Measurements from ENCODE around the gene ZER1.
A peak's percentile ranks its signal among the peaks of the same experiment; 100 is the strongest.

ZER1 gene

DNA sequence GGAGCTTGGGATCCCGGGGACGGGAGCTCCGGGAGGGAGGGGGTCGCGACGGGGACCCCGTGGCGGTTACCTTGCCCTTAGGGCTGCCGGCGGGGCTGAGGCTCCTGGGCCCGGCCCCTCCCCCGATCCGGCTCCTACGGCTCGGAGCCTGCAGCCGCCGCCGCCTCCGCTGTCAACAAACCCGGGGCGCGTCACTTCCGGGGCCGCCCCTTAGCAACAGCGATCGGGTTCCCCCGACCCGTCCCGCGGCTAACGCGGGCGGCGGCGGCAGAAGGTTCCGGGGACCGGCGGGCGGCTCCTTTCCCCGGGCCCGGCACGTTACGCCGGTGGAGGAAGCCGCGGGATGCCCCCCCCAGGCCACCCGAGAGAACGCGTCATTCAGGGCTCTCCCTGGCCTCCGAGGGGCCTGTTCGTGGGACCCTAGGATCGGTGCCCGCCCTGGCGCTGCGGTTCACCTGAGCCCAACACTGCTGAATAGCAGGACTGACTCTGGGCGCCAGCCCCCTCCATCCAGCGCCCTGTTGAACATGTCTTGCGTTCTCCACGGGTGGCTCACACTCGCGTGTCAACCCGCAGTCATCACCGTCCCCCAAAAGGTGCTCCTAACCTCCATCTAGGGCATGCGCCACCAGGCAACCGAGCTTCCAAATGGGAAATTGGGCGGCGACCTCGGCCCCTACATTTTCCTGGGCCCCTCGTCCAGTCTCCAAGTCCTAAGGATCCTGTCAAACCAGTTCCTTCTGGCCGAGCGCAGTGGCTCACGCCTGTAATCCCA, at the start of gene ZER1:
ZER1 (minus strand) TSS at position 183 of the 775 bp plus-strand sequence. CDS start 16,362 bp downstream, outside the sequence.
- H3K27me3 ChIP-seq, result no peaks in the 10 kb centered on the region
- peaks cover 26% of the 10 kb centered on the region for H3K4me1 ChIP-seq
- H3K9me3 ChIP-seq, result peaks cover 17% of the 10 kb centered on the region
- H3K4me2 ChIP-seq, result peak within 1 kb of the TSS; percentile 97
- H3K27ac ChIP-seq, result peak within 1 kb of the TSS; percentile 77
- TF ChIP-seq Cebpa-rat (IDR thresholded peaks at IDR 0.05), result no peak
- peak within 1 kb of the TSS; percentile 86 for H3K4me3 ChIP-seq
- H4K20me1 ChIP-seq, result peaks cover 18% of the 10 kb centered on the region; the same call in 1 of the 2 replicates
- peaks cover 8% of the 10 kb centered on the region; the same call in 1 of the 2 replicates for H3K36me3 ChIP-seq
- peak within 1 kb of the TSS; percentile 77 for H3K9ac ChIP-seq

DNA sequence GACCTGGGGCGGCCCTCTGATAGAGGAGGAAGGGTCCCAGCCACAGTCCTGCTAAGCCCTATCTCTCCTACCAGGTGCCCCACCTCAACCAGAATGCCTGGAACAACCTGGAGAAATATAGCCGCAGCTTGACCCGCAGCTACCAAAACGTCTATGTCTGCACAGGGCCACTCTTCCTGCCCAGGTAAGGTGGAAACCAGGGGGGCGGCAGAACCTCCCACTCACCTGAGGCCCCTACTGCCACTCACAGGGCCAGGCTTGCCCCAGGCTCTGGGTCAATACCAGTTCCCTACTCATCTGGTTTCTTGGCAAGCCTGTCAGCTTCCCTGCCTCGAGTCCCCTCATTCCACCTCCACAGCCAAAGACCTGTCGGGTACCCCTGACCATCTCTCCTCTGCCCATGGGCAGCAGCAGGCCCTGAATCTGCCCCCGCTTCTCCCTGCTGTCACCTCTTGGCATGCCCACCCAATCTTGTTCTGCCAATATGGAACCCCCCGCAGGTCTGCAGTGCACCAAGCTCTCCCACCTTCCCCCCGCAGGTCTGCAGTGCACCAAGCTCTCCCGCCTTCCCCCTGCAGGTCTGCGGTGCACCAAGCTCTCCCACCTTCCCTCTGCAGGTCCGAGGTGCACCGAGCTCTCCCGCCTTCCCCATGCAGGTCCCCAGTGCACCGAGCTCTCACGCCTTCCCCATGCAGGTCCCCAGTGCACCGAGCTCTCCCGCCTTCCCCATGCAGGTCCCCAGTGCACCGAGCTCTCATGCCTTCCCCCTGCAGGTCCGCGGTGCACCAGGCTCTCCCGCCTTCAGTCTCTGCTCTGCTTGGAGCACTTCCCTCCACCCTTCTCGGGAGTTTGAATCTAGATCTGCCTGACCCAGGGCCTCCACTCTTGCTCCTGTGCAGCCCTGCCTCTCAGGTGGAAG, 49.2 kb upstream of the ZER1 start:
- H3K4me1 ChIP-seq, result peaks cover 31% of the 10 kb centered on the region
- peaks cover 45% of the 10 kb centered on the region for H4K20me1 ChIP-seq
- H3K27me3 ChIP-seq, result no peaks in the 10 kb centered on the region
- H3K4me3 ChIP-seq, result no peak overlapping the region
- H3K9ac ChIP-seq, result no peak overlapping the region
- no peak overlapping the region for H3K27ac ChIP-seq
- H3K36me3 ChIP-seq, result peaks cover 55% of the 10 kb centered on the region
- H3K9me3 ChIP-seq, result no peaks in the 10 kb centered on the region
- no peak overlapping the region for H3K4me2 ChIP-seq
- no peak for TF ChIP-seq Cebpa-rat (IDR thresholded peaks at IDR 0.05)

DNA sequence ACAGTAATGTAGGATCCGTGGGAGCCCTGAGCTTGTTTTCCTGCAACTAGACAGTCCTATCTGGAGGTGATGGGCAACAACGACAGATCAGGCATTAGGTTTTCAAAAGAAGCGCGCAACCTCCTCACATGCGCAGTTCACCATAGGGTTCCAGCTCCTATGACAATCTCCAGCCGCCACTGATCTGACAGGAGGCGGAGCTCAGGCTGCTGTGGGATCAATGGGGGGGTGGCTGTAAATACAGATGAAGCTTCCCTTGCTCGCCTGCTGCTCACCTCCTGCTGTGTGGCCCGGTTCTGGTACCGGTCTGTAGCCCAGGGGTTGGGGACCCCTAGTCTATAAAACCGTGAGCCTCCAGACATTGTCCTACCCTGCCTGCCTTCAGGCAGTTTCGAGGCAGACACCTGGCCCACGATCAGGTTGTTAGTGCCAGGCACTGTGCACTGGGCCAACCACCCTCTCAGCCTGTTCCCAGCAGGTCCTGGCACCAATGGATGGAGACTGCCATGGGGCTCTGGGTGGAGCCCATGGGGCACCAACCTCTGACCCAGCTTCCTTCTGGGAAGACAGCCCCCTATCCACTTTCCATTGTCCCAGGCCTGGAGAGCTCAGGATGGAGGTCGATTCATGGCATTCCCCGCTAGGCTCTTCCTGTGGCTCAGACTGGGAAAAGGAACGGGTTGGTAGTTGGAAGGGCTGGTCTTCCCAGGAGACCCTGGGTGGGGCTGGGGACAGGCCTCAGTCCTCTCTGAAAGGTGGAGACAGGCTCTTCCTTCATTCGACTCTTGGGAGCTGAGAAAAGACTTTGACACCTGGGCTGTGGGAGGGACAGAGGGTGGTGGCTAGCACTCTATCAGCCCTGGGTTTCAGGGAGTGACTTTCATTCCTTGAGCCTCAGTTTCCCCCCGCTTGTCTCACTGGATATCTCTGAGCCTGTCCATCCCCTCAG, 48.3 kb upstream of the ZER1 start:
- H3K4me2 ChIP-seq, result peak overlapping the region; percentile 98
- H4K20me1 ChIP-seq, result peaks cover 45% of the 10 kb centered on the region
- H3K9me3 ChIP-seq, result no peaks in the 10 kb centered on the region
- no peak for TF ChIP-seq Cebpa-rat (IDR thresholded peaks at IDR 0.05)
- H3K27ac ChIP-seq, result no peak overlapping the region
- peaks cover 31% of the 10 kb centered on the region for H3K4me1 ChIP-seq
- H3K4me3 ChIP-seq, result peak overlapping the region; percentile 77; the same call in 1 of the 2 replicates
- H3K36me3 ChIP-seq, result peaks cover 46% of the 10 kb centered on the region
- no peaks in the 10 kb centered on the region for H3K27me3 ChIP-seq
- peak overlapping the region; percentile 83; the same call in 1 of the 2 replicates for H3K9ac ChIP-seq

DNA sequence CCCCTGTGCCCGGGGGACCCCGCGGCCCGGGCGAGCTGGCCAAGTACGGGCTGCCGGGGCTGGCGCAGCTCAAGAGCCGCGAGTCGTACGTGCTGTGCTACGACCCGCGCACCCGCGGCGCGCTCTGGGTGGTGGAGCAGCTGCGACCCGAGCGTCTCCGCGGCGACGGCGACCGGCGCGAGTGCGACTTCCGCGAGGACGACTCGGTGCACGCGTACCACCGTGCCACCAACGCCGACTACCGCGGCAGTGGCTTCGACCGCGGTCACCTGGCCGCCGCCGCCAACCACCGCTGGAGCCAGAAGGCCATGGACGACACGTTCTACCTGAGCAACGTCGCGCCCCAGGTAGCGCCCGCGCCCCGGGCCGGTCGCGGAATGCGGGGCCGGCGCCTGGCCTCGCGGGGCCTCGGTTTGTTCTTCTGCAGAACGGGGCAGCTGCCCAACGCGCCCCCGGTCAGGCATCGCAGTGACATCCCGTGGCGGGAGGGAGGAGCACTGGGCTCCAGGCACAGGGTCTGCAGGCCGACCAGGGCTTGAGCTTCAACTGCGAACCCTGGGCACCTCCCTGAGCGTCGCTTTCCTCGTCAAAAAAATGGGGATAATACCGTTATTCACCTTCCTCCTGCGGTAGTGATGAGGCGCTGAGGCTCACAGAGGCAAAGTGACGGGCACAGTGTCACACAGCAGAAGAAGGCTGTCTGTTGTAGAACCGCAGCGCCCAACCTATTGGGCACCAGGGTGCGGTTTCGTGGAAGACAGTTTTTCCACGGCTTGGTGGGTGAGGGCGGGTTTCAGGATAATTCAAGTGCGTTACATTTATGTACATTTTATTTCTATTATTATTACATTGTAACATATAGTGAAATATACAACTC, 47.4 kb upstream of the ZER1 start:
- H3K9me3 ChIP-seq, result no peaks in the 10 kb centered on the region
- H3K27ac ChIP-seq, result peak overlapping the region; percentile 83
- peak overlapping the region; percentile 98 for H3K4me2 ChIP-seq
- peaks cover 31% of the 10 kb centered on the region for H3K4me1 ChIP-seq
- peak overlapping the region; percentile 77 for H3K4me3 ChIP-seq
- H3K36me3 ChIP-seq, result peaks cover 37% of the 10 kb centered on the region
- H3K9ac ChIP-seq, result peak overlapping the region; percentile 83
- H4K20me1 ChIP-seq, result peaks cover 45% of the 10 kb centered on the region
- TF ChIP-seq Cebpa-rat (IDR thresholded peaks at IDR 0.05), result no peak
- H3K27me3 ChIP-seq, result no peaks in the 10 kb centered on the region

DNA sequence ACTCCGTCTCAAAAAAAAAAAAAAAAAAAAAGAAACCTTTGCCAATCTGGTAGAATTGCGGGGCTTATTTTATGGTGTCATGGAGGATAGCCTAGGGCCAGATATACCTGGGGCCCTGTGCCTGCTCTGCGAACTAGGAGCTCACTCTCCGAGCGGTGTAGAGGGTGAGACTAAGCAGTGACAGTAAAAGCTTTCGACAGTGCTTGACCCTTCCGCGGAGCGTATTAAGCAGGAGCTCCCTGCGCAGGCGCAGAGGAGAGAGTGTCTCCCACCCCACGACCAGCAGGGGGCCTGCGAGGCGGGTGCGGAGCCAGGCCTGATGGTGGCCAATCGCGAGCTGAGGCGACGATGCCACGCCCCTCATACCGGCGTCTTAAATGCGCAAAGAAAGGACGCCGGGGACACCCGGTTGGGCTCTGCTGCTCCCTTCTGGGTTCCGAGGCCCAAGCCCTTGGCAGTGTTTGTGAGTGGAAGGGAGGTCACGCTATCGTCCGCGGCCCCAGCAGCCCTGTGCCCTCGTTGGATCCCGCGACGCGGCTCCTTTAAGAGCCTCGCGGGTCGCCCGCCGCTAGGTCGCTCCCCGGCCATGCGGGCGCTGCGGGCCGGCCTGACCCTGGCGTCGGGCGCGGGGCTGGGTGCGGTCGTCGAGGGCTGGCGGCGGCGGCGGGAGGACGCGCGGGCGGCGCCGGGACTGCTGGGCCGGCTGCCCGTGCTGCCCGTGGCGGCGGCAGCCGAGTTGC, 46.5 kb upstream of the ZER1 start, which contains the start of gene ENDOG:
ENDOG (plus strand) TSS at position 402 of the 740 bp plus-strand sequence; CDS start at position 587, 185 bp downstream.
- H3K9me3 ChIP-seq, result no peaks in the 10 kb centered on the region
- peak within 1 kb of the TSS; percentile 83 for H3K27ac ChIP-seq
- no peak for TF ChIP-seq Cebpa-rat (IDR thresholded peaks at IDR 0.05)
- peaks cover 41% of the 10 kb centered on the region for H4K20me1 ChIP-seq
- H3K36me3 ChIP-seq, result peaks cover 29% of the 10 kb centered on the region
- peak within 1 kb of the TSS; percentile 83 for H3K9ac ChIP-seq
- peak within 1 kb of the TSS; percentile 98 for H3K4me2 ChIP-seq
- no peaks in the 10 kb centered on the region for H3K27me3 ChIP-seq
- H3K4me1 ChIP-seq, result peaks cover 27% of the 10 kb centered on the region
- H3K4me3 ChIP-seq, result peak within 1 kb of the TSS; percentile 77

DNA sequence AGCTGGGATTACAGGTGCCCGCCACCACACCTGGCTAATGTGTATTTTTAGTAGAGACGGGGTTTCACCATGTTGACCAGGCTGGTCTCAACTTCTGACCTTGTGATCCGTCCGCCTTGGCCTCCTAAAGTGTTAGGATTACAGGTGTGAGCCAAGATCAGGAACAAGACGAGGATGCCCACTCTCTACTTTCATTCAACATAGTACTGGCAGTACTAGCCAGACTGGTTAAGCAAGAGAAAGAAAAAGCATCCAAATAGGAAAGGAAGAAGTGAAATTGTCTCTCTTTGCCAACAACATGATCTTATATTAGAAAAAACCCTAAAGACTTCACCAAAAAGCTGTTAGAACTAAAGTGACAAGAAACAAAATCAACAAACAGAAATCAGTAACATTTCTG, 39.1 kb upstream of the ZER1 start:
- Histone ChIP-seq H3K27me3 (no peaks in the 10 kb centered on the region), H4K20me1 (no peaks in the 10 kb centered on the region), H3K4me2 (no peak overlapping the region), H3K9me3 (no peaks in the 10 kb centered on the region), H3K9ac (no peak overlapping the region), H3K4me3 (no peak overlapping the region), H3K36me3 (peaks cover 43% of the 10 kb centered on the region), H3K27ac (no peak overlapping the region), H3K4me1 (no peaks in the 10 kb centered on the region)
- no peak for TF ChIP-seq Cebpa-rat (IDR thresholded peaks at IDR 0.05)

DNA sequence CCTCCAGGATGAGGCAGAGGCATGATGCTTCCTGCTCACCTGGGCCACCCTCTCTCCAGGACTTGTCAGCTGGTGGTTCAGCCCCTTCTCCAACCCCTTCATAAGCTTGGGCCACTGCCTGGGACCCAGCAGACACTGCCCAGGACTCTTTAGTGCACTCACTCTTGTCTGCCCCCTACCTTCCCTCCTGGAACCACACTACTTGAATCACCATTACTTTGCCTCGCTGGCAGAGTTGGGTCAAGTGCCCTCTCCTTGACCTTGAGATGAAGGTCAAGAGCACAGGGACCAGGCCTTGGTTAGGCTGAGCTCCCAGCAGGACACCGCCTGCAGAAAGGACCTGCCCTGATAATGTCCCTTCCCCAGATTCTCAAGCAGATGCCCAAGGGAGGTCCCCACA, 38.1 kb upstream of the ZER1 start:
- Histone ChIP-seq H3K36me3 (peaks cover 54% of the 10 kb centered on the region), H3K4me2 (no peak overlapping the region), H3K9me3 (no peaks in the 10 kb centered on the region), H3K27ac (no peak overlapping the region), H3K4me1 (no peaks in the 10 kb centered on the region), H3K4me3 (no peak overlapping the region), H4K20me1 (0 out of 2 replicates have a peak, but pooled peaks cover 6% of the 10 kb centered on the region), H3K27me3 (no peaks in the 10 kb centered on the region), H3K9ac (no peak overlapping the region)
- no peak for TF ChIP-seq Cebpa-rat (IDR thresholded peaks at IDR 0.05)

Data from BLaER1 (cell line).